Measurements from ENCODE around the gene AADACL2. TPM values are rescaled to one million over a fixed set of nuclear protein-coding genes. Genes with fewer than 3 reads are reported as not detected.

The AADACL2 gene
- total and polyA plus RNA-seq, 7 donors = 0.04 TPM; not detected in 6

DNA sequence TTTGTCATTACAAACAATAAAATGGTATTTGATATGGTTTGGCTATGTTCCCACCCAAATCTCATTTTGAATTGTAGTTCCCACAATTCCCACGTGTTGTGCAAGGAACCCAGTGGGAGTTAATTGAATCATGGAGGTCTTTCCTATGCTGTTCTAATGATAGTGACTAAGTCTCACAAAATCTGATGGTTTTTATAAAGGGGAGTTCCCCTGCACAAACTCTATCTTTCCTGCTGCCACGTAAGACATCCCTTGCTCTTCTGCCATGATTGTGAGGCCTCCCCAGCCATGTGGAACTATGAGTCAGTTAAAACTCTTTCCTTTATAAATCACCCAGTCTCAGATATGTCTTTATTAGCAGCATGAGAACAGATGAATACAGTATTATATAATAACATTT lies 64.7 kb downstream of the AADACL2 start:
- no peaks in the 10 kb centered on the region for H3K9me3 ChIP-seq
- 67 to 81% (median 73%) methylated on average over 2 of the region's 2 CpGs for WGBS, 3 donors
- ATAC-seq (no peak), DNase-seq (no peak)
- intact Hi-C loops (cut with DNase I) = no loop called here
- H3K4me1 ChIP-seq = no peaks in the 10 kb centered on the region
- no peak overlapping the region for H3K4me3 ChIP-seq
- H3K27me3 ChIP-seq (ENCODE audit: insufficient read depth in 3 of 3, low read length in 2 of 3) = no peaks in the 10 kb centered on the region
- TF ChIP-seq, protein P1, sequence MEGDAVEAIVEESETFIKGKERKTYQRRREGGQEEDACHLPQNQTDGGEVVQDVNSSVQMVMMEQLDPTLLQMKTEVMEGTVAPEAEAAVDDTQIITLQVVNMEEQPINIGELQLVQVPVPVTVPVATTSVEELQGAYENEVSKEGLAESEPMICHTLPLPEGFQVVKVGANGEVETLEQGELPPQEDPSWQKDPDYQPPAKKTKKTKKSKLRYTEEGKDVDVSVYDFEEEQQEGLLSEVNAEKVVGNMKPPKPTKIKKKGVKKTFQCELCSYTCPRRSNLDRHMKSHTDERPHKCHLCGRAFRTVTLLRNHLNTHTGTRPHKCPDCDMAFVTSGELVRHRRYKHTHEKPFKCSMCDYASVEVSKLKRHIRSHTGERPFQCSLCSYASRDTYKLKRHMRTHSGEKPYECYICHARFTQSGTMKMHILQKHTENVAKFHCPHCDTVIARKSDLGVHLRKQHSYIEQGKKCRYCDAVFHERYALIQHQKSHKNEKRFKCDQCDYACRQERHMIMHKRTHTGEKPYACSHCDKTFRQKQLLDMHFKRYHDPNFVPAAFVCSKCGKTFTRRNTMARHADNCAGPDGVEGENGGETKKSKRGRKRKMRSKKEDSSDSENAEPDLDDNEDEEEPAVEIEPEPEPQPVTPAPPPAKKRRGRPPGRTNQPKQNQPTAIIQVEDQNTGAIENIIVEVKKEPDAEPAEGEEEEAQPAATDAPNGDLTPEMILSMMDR (IDR thresholded peaks at IDR 0.05) = no peak
- no peak overlapping the region for H3K27ac ChIP-seq
- H3K36me3 ChIP-seq (ENCODE audit: insufficient read depth in 1 of 2, low read depth in 1 of 2) = no peaks in the 10 kb centered on the region

DNA sequence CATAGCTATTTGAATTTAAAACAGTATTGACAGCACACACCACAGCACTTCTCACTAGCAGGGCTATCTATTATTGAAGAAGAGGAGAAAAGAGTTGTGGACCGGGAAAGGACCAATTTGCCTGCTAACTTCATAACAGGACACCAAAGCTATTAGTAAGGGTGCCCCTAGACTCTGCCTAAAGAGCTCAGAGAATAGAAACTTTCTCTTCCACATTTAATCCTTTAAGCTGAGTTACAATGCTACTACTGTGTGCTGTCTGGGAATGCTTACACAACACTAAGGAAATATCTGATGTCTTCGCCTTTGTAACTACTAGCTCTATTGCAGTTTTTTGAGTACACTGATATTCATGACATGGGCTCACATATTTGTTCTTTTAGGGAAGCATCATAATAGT lies 66.7 kb downstream of the AADACL2 start:
- ATAC-seq (no peak), DNase-seq (no peak)
- 44 to 64% (median 50%) methylated on average over 2 of the region's 2 CpGs for WGBS, 3 donors
- Histone ChIP-seq H3K4me1 (no peaks in the 10 kb centered on the region), H3K36me3 (ENCODE audit: insufficient read depth in 1 of 2, low read depth in 1 of 2) (no peaks in the 10 kb centered on the region), H3K27me3 (ENCODE audit: insufficient read depth in 3 of 3, low read length in 2 of 3) (no peaks in the 10 kb centered on the region), H3K9me3 (no peaks in the 10 kb centered on the region), H3K27ac (no peak overlapping the region), H3K4me3 (no peak overlapping the region)
- TF ChIP-seq, protein P1 (IDR thresholded peaks at IDR 0.05) = no peak
- intact Hi-C loops (cut with DNase I) = no loop called here

- intact Hi-C loops (cut with DNase I) = no loop called here
- ATAC-seq (no peak), DNase-seq (no peak)
- 33 to 42% (median 37%) methylated on average over 1 of the region's 1 CpG for WGBS, 3 donors
- Histone ChIP-seq H3K27ac (no peak overlapping the region), H3K9me3 (no peaks in the 10 kb centered on the region), H3K4me1 (no peaks in the 10 kb centered on the region), H3K4me3 (no peak overlapping the region), H3K27me3 (ENCODE audit: insufficient read depth in 3 of 3, low read length in 2 of 3) (no peaks in the 10 kb centered on the region), H3K36me3 (ENCODE audit: insufficient read depth in 1 of 2, low read depth in 1 of 2) (no peaks in the 10 kb centered on the region)
- TF ChIP-seq, protein P1 (IDR thresholded peaks at IDR 0.05) = no peak
These were observed 70.5 kb downstream of the AADACL2 start for GRCh38 chr3:151804267-151804666.

DNA sequence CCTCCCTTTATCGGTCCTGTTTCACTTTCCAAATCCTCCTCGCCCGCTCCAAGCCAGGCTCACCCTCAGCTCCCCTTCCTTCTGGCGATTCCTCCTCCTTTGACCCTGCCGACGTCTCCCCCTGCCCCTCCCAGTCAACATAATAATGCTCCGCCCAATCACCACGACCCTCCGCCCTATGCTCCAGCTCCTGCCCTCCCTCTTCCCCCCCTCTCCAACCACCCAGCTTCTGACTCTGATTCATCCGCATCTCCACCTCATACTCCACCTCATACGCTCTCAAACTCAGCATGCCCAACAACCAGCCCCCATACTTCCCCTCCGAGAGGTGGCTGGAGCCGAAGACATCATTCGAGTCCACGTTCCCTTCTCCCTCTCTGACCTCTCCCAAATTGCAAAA lies 73.1 kb downstream of the AADACL2 start:
- intact Hi-C loops (cut with DNase I) = no loop called here
- DNase-seq (no peak), ATAC-seq (no peak)
- WGBS, 3 donors = 88 to 93% (median 89%) methylated on average over 15 of the region's 15 CpGs
- no peaks in the 10 kb centered on the region for H3K9me3 ChIP-seq
- H3K4me1 ChIP-seq = no peaks in the 10 kb centered on the region
- H3K4me3 ChIP-seq = no peak overlapping the region
- no peak overlapping the region for H3K27ac ChIP-seq
- no peaks in the 10 kb centered on the region for H3K36me3 ChIP-seq (ENCODE audit: insufficient read depth in 1 of 2, low read depth in 1 of 2)
- no peaks in the 10 kb centered on the region for H3K27me3 ChIP-seq (ENCODE audit: insufficient read depth in 3 of 3, low read length in 2 of 3)
- TF ChIP-seq, protein P1 (IDR thresholded peaks at IDR 0.05) = no peak

Other genes starting within 250 kb of the AADACL2 start
- under 1 TPM in 1 of 4 donors, not detected in 3; 0.71 TPM for gene AADAC, start 80.2 kb downstream of the AADACL2 start, total RNA-seq
- gene AADAC, start 80.2 kb downstream of the AADACL2 start, polyA plus RNA-seq = under 1 TPM in 1 of 3 donors, not detected in 2; 0.14 TPM
- under 1 TPM in 3 of 4 donors, not detected in 1; 0.13 to 0.32 (median 0.18) TPM for gene SUCNR1, start 139.7 kb downstream of the AADACL2 start, total RNA-seq
- gene SUCNR1, start 139.7 kb downstream of the AADACL2 start, polyA plus RNA-seq = under 1 TPM in 2 of 3 donors, not detected in 1; 0.01 to 0.05 TPM